Lower leg skin (tissue), 4 donors: ENCODE data around the gene MMRN2. TPM values are rescaled to one million over a fixed set of nuclear protein-coding genes. Genes with fewer than 3 reads are reported as not detected.
"Not testable (repeated sequence)": the region's sequence is repeated elsewhere in the genome, so short reads cannot be mapped to it uniquely, and the experiment has no call there.

Experiments
- DNase-seq, 2 donors: peaks; one replicate each; pipeline ENCODE4 v3.0.0-alpha.2; 2019; ENCODE audit warnings: low spot score in 2 of 2
- H3K4me3 ChIP-seq: fragments of 200-600 bp; sonication (generic); 2 replicates; pipeline ENCODE4 v1.5.1; 2017; ENCODE audit warnings: mild to moderate bottlenecking, low read depth; ENCODE audit not compliant: poor library complexity, severe bottlenecking
- CTCF ChIP-seq, 3 donors: fragments of 450-650 bp; IDR thresholded peaks; one replicate each; pipeline ENCODE4 v1.5.1; 2016; ENCODE audit warnings: antibody characterized with exemption in 3 of 3, mild to moderate bottlenecking in 3 of 3, moderate library complexity in 2 of 3
- POLR2A ChIP-seq, 2 donors: fragments of 450-650 bp; IDR thresholded peaks; one replicate each; pipeline ENCODE4 v1.6.1; 2016 to 2017; ENCODE audit warnings: antibody characterized with exemption in 2 of 2, mild to moderate bottlenecking in 1 of 2, moderate library complexity in 1 of 2
- WGBS, 2 donors: methylation state at CpG; one replicate each; pipeline ENCODE4 v1.1.5; 2018; 5-methylcytosine and 5-hydroxymethylcytosine counted together
- intact Hi-C: fragments of 100-400 bp; cut with DNase I; formaldehyde crosslinking; loops from one replicate; pipeline ENCODE4 v1.15.0; 2023; ENCODE audit warnings: low total_unique reads
- total RNA-seq, 4 donors: library from RNA; depleted of rRNA; stranded (reverse); fragments of >200 nt; gene quantifications; one replicate each; pipeline ENCODE4 v1.1.0, GENCODE V29; 2016

MMRN2 gene
- total RNA-seq, 4 donors from 2014 or later = 24.5 to 50.8 (median 40.2) TPM

GRCh38 chr10:86943316-86944030, 13.9 kb downstream of the MMRN2 start:
- no peak for TF ChIP-seq POLR2A (IDR thresholded peaks at IDR 0.05)
- TF ChIP-seq CTCF (IDR thresholded peaks at IDR 0.05) = no peak
- peak in 1 of 2 donors; percentile 78 for DNase-seq
- intact Hi-C loops = no loop called here
- WGBS, 2 donors = 91 to 95% methylated on average over 25 to 30 of the region's 30 CpGs
- no peak overlapping the region for H3K4me3 ChIP-seq

GRCh38 chr10:86942441-86943315, 14.7 kb downstream of the MMRN2 start:
- intact Hi-C loops = no loop called here
- DNase-seq = peak in 1 of 2 donors; percentile 83
- 81 to 89% methylated on average over 56 to 69 of the region's 94 CpGs for WGBS, 2 donors
- H3K4me3 ChIP-seq = no peak overlapping the region
- TF ChIP-seq CTCF (IDR thresholded peaks at IDR 0.05) (no peak), POLR2A (IDR thresholded peaks at IDR 0.05) (no peak)

- H3K4me3 ChIP-seq = no peak overlapping the region
- DNase-seq = peak in 1 of 2 donors; percentile 65
- TF ChIP-seq CTCF (IDR thresholded peaks at IDR 0.05) (no peak), POLR2A (IDR thresholded peaks at IDR 0.05) (no peak)
- intact Hi-C loops = no loop called here
- WGBS, 2 donors = 87 to 91% methylated on average over 14 of the region's 14 CpGs
Measured at GRCh38 chr10:86941991-86942421, 15.4 kb downstream of the MMRN2 start.

- peak in 1 of 2 donors; percentile 54 for DNase-seq
- WGBS, 2 donors = 83 to 85% methylated on average over 2 of the region's 2 CpGs
- intact Hi-C loops = no loop called here
- H3K4me3 ChIP-seq = no peak overlapping the region
- TF ChIP-seq CTCF (IDR thresholded peaks at IDR 0.05) = no peak
- TF ChIP-seq POLR2A (IDR thresholded peaks at IDR 0.05) = no peak
Measured at GRCh38 chr10:86941426-86941825, 16.0 kb downstream of the MMRN2 start.

GRCh38 chr10:86940677-86941076, 16.7 kb downstream of the MMRN2 start:
- peak in 1 of 2 donors; percentile 82 for DNase-seq
- no peak overlapping the region for H3K4me3 ChIP-seq
- 86 to 97% methylated on average over 5 to 6 of the region's 6 CpGs for WGBS, 2 donors
- no peak for TF ChIP-seq CTCF (IDR thresholded peaks at IDR 0.05)
- no peak for TF ChIP-seq POLR2A (IDR thresholded peaks at IDR 0.05)
- intact Hi-C loops = no loop called here

- intact Hi-C loops, H3K4me3 ChIP-seq, DNase-seq: not testable (repeated sequence)
- 88% methylated on average over 16 of the region's 16 CpGs for WGBS, 2 donors
Measured at GRCh38 chr10:86940076-86940475, 17.3 kb downstream of the MMRN2 start.
